HG03342 (cell line): ENCODE results near the gene SPON1.
"Not testable (repeated sequence)": the region's sequence is repeated elsewhere in the genome, so short reads cannot be mapped to it uniquely, and the experiment has no call there.

ENCODE experiments used
- ATAC-seq: cut with Tn5 transposase; IDR thresholded peaks from one replicate; pipeline ENCODE4 v1.9.1; 2021; ENCODE audit warnings: mild to moderate bottlenecking, moderate library complexity; ENCODE audit not compliant: unreplicated experiment

Gene SPON1

GRCh38 chr11:14075118-14076078, 112.9 kb downstream of the SPON1 start:
- no peak for ATAC-seq

GRCh38 chr11:14079011-14079410, 116.5 kb downstream of the SPON1 start:
- ATAC-seq: no peak

DNA sequence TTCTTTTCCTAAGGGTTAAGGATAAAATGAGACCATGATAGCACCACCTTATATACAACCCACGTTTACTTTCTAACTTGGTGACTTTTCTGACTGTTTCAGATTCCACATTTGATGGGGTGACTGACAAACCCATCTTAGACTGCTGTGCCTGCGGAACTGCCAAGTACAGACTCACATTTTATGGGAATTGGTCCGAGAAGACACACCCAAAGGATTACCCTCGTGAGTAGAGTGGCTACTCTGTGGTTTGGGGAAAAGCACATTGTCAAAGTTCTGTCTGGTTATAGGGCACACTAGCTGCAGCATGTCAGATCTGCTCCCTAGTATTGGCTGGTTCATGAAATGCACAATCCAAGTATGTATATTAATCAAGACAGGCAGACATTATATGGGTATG, 117.3 kb downstream of the SPON1 start:
- no peak for ATAC-seq

GRCh38 chr11:14081581-14082231, 119.2 kb downstream of the SPON1 start:
- no peak for ATAC-seq

DNA sequence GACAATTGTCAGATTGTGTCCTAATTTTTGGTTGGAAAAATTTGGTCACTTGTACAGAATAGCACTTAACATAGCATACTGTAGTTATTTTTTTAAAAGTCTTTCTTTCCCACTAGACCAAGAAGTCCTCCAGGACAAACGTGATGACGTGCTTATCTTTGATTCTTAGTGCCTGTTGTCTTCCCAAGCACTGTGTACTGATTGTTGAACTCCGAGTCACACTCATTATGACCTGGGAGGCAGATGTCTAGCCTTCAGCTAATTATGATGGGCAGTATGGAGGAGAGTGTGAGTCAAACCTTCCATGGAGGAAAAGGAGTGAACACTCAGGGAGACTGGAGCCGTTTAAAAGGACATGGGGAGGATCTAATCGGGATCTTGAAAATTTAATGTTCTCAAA, 119.8 kb downstream of the SPON1 start:
- no peak for ATAC-seq

DNA sequence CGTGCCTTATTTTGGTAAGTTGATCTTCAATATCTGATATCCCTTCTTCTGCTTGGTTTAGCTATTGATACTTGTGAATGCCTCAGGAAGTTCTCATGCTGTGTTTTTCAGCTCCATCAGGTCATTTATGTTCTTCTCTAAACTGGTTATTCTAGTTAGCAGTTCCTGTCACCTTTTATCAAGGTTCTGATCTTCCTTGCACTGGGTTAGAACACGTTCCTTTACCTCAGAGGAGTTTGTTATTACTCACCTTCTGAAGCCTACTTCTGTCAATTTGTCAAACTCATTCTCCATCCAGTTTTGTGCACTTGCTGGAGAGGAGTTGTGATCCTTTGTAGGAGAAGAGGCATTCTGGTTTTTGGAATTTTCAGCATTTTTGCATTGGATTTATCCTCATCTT, 126.3 kb downstream of the SPON1 start:
- ATAC-seq: not testable (repeated sequence)

DNA sequence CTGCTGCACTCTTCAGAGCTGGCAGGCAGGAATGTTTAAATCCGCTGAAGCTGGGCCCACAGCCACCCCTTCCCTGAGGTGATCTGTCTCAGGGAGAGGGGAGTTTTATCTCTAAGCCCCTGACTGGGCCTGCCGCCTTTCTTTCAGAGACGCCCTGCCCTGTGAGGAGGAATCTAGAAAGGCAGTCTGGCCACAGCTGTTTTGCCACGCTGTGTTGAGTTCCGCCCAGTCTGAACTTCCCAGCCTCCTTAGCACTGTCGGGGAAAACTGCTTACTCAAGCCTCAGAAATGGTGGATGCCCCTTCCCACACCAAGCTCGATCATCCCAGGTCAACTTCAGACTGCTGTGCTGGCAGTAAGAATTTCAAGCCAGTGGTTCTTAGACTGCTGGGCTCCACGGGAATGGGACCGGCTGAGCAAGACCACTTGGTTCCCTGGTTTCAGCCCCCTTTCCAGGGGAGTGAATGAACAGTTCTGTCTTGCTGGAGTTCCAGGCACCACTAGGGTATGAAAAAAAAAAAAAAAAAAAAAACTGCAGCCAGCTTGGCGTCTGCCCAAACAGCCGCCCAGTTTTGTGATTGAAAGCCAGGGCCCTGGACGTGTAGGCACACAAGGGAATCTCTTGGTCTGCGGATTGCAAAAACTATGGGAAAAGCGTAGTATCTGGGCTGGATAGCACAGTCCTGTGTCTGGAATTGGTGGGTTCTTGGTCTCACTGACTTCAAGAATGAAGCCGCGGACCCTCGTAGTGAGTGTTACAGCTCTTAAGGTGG, 127.4 kb downstream of the SPON1 start:
- no peak for ATAC-seq

DNA sequence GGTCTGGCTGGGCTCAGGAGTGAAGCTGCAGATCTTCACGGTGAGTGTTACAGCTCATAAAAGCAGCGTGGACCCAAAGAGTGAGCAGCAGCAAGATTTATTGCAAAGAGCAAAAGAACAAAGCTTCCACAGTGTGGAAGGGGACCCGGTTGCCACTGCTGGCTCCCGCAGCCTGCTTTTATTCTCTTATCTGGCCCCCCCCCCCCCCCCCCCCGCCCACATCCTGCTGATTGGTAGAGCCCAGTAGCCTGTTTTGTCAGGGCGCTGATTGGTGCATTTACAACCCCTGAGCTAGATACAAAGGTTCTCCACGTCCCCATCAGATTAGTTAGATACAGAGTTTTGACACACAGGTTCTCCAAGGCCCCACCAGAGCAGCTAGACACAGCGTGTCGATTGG, 128.1 kb downstream of the SPON1 start:
- ATAC-seq: not testable (repeated sequence)

DNA sequence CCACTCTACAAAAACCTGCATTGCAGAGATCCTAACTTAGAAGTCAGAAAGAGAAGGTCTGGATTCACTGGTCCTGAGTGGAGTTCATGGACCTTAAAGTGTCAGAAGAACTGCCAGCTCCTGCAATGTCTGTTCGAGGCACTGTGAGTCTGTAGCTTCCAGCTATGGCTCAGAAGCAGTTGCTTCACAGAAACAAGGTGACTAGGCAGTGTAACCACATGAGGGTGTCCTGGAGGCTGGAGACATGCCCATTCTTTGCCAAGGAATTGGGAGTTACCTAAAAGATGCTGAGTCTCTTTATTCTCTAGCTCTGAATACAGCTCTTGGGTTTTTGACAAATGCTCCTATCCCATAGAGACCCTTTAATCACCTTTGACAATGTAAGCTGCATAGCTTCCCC, 130.5 kb downstream of the SPON1 start:
- ATAC-seq: no peak

DNA sequence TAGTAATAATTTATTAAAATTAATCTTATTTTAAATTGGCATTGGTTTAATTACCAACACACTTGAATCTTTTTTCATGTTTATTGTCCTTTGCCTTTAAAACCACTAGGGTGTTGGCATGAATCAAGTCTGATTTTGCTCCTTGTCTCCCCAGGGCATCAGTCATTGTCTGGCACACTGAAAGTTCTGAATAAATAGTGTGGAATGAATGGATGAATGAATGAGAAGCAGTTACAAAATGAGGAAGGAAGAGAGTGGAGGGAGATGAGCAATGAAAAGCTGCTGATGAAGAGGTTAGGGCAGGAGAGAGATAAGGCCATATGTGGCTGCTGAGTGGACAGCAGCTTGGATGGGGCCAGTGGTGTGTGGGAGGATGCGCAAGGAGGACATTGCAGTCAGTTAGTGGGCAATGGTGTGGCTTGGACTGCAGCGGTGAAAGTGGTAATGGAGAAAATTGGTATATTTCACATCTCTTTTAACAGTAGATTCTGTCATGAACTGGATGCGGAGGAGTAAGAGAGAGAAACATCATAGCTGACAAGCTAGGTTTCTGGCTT, 132.0 kb downstream of the SPON1 start:
- ATAC-seq: no peak

DNA sequence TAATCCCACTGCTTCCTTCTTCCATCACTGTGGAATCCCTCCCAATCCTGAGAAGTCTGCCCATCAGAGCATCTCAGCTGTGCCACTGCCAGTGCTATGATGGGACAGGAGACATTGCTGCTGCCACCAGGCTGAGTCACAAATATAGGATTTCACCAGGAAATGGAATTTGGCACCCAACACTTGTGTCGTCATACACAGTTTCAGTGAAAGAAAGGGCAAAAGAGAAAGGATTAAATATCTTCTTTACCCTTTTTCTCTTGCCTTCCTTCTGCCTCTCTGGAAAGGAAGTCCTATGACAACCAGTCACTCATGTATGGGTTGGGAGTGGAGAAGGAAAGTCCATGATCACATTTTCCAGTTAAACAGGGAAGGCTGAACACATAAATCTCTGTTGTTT, 133.4 kb downstream of the SPON1 start:
- no peak for ATAC-seq

- no peak for ATAC-seq
These were observed 134.1 kb downstream of the SPON1 start for GRCh38 chr11:14096606-14097005.

- ATAC-seq: no peak
These were observed 138.9 kb downstream of the SPON1 start for GRCh38 chr11:14101388-14101787.

DNA sequence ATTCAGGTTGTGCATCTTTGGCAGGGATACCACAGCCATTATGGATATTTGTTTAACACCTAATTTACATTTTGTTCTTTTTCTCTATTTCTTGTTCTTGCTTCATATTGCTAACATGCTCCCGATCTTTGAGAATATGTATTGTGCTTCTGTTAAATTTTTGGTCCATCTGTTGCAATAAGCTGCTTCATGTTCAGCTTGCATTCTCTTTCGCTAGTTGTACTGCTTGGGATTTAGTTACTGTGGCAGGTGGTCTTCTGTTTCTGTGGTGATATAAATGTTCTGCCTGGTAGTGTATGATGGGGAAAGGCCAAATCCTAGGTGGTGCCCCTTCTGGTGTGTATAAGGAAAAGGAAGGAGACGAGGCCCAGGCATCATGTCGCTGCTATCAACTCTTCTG, 140.2 kb downstream of the SPON1 start:
- ATAC-seq: no peak

DNA sequence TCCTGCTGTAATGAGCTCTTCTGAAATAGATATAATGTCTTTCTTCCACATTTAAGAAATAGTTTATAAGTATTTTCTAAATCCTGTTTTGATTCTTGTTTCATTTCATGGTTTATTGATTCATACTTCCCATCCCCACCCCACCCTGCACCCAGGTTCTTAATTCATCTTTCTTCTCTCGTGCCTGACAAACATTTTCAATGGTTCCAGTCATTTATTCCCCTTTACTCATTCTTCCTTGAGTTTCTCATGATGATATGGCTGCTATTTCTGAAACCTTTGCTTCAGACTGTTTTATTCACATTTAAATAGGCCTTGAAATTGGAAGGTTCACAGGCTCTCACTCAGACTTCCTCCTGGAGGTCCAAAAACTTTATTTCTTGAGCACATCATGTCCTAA, 142.9 kb downstream of the SPON1 start:
- ATAC-seq: no peak

DNA sequence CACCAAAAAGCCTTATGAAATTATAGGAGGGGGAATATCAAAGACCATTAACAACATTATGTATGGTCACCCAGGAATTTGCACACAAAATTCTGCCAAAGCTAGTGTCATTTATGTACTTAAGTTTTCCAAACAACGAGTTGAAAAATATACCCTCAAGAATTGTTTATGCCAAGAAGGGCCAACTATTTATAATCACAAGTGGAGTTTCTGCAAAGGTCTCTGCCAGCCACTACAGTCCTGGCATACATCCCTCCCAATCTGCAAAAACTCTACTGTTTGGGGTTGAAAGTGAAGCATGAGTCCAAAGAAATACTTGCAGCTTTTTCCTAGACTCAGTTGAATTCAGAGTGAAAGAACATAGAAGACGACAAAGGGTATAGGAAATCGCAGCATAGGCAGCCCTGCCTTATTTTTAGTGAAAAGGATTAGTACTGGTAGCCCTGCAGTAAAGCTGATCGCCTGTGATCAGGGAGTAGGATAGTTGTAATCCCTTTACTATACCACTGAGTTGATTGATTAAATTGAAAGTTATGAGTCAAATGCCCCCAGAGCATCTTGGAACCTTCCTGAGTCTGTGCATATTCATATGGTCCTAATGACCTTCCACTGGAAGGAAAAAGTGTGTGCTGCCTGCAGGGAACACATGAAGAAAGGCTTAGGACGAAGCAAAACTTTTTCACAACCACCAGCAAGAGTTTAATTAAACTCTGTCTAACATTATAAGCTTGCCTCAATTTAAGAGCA, 144.0 kb downstream of the SPON1 start:
- no peak for ATAC-seq

GRCh38 chr11:14107050-14107430, 144.5 kb downstream of the SPON1 start:
- no peak for ATAC-seq

DNA sequence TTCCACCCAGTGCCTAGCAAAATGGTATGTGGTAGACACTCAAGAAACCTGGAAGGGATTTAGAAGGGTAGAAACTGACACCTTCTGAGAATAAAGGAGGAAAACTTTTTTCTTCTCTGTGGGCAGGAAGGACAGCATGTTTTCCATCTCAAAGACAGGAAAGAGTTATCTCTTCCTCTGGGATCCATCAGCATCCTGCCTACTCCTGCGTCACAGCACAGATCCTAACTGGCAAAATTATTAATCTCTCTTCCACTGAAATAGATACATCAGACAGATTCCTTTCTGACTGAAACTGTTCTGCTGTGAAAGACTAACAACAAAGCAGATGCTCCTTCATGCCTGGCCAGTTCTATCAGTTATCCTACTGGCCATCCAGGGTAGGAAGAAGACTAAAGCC, 147.2 kb downstream of the SPON1 start:
- ATAC-seq: no peak

DNA sequence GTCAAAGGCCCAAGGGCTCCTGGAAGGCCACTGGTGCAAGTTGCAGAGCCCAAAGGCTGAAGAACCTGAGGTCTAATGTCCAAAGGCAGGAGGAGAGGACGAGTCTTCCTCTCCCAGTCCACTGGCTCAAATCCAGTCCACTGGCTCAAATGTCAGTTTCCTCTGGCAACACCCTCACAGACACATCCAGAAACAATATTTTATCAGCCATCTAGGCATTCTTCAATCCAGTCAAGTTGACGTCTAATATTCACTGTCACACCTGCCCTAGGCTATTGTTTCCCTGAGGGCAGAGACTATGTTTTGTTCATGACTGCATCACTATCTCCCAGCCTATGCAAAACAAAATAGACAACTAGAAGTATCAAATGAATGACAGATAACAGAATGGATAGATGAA, 148.1 kb downstream of the SPON1 start:
- no peak for ATAC-seq

- ATAC-seq: no peak
These were observed 149.0 kb downstream of the SPON1 start for GRCh38 chr11:14111496-14111895.

- no peak for ATAC-seq
These were observed 150.2 kb downstream of the SPON1 start for GRCh38 chr11:14112721-14113120.
